SK-N-DZ (cell line): ENCODE data around the gene GAREM2.

ENCODE experiments used
- DNase-seq: peaks from one replicate; pipeline ENCODE4 v3.0.0-alpha.2; 2015; ENCODE audit warnings: low spot score

The GAREM2 gene

DNA sequence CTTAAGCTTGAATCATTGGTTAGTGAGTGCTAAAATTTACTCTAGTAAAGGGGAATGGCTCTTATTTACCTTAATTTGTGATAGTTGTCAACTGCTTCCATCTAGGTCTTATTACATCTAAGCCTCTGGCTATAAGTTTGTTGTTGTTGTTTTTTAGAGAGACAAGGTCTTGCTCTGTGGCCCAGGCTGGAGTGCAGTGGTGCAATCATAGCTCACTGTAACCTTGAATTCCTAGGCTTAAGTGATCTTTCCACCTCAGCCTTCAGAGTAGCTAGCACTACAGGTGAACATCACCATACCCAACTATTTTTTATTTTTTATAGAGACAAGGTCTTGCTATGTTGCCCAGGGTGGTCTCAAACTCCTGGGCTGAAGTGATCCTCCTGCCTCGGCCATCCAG is 65.0 kb downstream of the GAREM2 start:
- no peak for DNase-seq

- DNase-seq, result no peak
Measured at GRCh38 chr2:26238311-26238958, 65.5 kb downstream of the GAREM2 start.
